Panc1 (cell line): ENCODE data around the gene DUSP8.

Source experiments
- POLR2AphosphoS5 ChIP-seq: IDR thresholded peaks from 2 replicates; pipeline ENCODE4 v1.6.1; 2012; ENCODE audit warnings: mild to moderate bottlenecking, low read depth, low read length, moderate library complexity
- TF ChIP-seq, protein P1 (sequence below): fragments of 450-650 bp; IDR thresholded peaks from 2 replicates; pipeline ENCODE4 v1.5.1; 2017; ENCODE audit warnings: mild to moderate bottlenecking
- TF ChIP-seq, protein P2 (sequence below), 2 experiments: IDR thresholded peaks; 2 replicates each; pipeline ENCODE4 v1.6.1; 2011 to 2012; ENCODE audit warnings: low read depth in 2 of 2, control low read depth in 1 of 2, low read length in 1 of 2, mild to moderate bottlenecking in 1 of 2, moderate library complexity in 1 of 2; ENCODE audit not compliant: insufficient read depth in 1 of 2

DNA sequence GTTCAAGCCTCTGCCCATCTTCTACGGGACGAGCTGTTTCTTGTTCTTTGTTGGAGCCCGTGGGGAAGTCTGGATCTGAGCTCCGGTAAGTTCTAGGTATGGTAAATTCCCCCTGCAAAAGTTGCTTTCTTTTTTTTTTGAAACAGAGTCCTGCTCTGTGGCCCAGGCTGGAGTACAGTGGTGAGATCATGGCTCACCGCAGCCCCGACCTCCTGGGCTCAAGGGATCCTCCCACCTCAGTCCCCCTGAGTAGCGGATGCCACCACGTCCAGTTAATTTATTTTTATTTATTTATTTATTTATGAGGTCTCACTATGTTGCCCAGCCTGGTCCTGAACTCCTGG lies 50.0 kb downstream of the DUSP8 start:
- TF ChIP-seq, protein P1, sequence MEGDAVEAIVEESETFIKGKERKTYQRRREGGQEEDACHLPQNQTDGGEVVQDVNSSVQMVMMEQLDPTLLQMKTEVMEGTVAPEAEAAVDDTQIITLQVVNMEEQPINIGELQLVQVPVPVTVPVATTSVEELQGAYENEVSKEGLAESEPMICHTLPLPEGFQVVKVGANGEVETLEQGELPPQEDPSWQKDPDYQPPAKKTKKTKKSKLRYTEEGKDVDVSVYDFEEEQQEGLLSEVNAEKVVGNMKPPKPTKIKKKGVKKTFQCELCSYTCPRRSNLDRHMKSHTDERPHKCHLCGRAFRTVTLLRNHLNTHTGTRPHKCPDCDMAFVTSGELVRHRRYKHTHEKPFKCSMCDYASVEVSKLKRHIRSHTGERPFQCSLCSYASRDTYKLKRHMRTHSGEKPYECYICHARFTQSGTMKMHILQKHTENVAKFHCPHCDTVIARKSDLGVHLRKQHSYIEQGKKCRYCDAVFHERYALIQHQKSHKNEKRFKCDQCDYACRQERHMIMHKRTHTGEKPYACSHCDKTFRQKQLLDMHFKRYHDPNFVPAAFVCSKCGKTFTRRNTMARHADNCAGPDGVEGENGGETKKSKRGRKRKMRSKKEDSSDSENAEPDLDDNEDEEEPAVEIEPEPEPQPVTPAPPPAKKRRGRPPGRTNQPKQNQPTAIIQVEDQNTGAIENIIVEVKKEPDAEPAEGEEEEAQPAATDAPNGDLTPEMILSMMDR: no peak
- TF ChIP-seq, protein P2, sequence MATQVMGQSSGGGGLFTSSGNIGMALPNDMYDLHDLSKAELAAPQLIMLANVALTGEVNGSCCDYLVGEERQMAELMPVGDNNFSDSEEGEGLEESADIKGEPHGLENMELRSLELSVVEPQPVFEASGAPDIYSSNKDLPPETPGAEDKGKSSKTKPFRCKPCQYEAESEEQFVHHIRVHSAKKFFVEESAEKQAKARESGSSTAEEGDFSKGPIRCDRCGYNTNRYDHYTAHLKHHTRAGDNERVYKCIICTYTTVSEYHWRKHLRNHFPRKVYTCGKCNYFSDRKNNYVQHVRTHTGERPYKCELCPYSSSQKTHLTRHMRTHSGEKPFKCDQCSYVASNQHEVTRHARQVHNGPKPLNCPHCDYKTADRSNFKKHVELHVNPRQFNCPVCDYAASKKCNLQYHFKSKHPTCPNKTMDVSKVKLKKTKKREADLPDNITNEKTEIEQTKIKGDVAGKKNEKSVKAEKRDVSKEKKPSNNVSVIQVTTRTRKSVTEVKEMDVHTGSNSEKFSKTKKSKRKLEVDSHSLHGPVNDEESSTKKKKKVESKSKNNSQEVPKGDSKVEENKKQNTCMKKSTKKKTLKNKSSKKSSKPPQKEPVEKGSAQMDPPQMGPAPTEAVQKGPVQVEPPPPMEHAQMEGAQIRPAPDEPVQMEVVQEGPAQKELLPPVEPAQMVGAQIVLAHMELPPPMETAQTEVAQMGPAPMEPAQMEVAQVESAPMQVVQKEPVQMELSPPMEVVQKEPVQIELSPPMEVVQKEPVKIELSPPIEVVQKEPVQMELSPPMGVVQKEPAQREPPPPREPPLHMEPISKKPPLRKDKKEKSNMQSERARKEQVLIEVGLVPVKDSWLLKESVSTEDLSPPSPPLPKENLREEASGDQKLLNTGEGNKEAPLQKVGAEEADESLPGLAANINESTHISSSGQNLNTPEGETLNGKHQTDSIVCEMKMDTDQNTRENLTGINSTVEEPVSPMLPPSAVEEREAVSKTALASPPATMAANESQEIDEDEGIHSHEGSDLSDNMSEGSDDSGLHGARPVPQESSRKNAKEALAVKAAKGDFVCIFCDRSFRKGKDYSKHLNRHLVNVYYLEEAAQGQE (IDR thresholded peaks at IDR 0.05; ENCODE audit: insufficient read depth in 1 of 2, low read depth in 2 of 2, low read length in 1 of 2): no peak
- no peak for TF ChIP-seq POLR2AphosphoS5
